CD4-positive, alpha-beta memory T cell (primary cell): ENCODE results near the gene HDHD5. TPM values are rescaled to one million over a fixed set of nuclear protein-coding genes. Genes with fewer than 3 reads are reported as not detected.

Experiments used
- CTCF ChIA-PET: fragments of 350-600 bp; sonication (Branson Sonifier 250); formaldehyde crosslinking; loops from one replicate; lab custom pipeline; 2021; ENCODE audit warnings: inconsistent platforms; ENCODE audit not compliant: partially characterized antibody; lab: Charles Lee
- POLR2A ChIA-PET: fragments of 350-600 bp; sonication (Branson Sonifier 250); formaldehyde crosslinking; loops from one replicate; lab custom pipeline; 2021; ENCODE audit not compliant: partially characterized antibody; lab: Charles Lee
- DNase-seq, 5 donors: peaks; one replicate each; pipeline versions ENCODE4 v3.0.0 to v3.0.0-alpha.2; 2020 to 2022; ENCODE audit warnings: mixed read lengths in 1 of 5
- H3K27ac ChIP-seq: one replicate; pipeline ENCODE4 v1.7.0; 2013; ENCODE audit warnings: low read depth, low read length
- H3K27me3 ChIP-seq: 2 replicates; pipeline ENCODE4 v1.7.0; 2013; ENCODE audit warnings: mild to moderate bottlenecking, low read length, moderate library complexity; ENCODE audit not compliant: insufficient read depth
- H3K36me3 ChIP-seq: 2 replicates; pipeline ENCODE4 v1.7.0; 2013; ENCODE audit warnings: mild to moderate bottlenecking, low read length, moderate library complexity; ENCODE audit not compliant: insufficient read depth
- H3K4me1 ChIP-seq: 2 replicates; pipeline ENCODE4 v1.7.0; 2013; ENCODE audit warnings: mild to moderate bottlenecking, low read length, moderate library complexity; ENCODE audit not compliant: insufficient read depth
- H3K4me3 ChIP-seq, 2 donors: one replicate each; pipeline ENCODE4 v1.7.0; 2013; ENCODE audit warnings: low read length in 2 of 2, mild to moderate bottlenecking in 1 of 2
- H3K9me3 ChIP-seq, 2 donors: one replicate each; pipeline ENCODE4 v1.7.0; 2013; ENCODE audit warnings: low read length in 2 of 2, control low read depth in 1 of 2; ENCODE audit not compliant: control insufficient read depth in 1 of 2
- H3K27ac Mint-ChIP-seq, 7 donors: one replicate each; pipeline ENCODE4 v1.8.0; 2020 to 2021; ENCODE audit warnings: mixed read lengths in 7 of 7, mild to moderate bottlenecking in 6 of 7, inconsistent platforms in 3 of 7, moderate library complexity in 3 of 7
- H3K27me3 Mint-ChIP-seq, 2 donors: one replicate each; pipeline ENCODE4 v1.8.0; 2020 to 2021; ENCODE audit warnings: mixed read lengths in 2 of 2
- H3K36me3 Mint-ChIP-seq, 2 donors: one replicate each; pipeline ENCODE4 v1.8.0; 2020 to 2021; ENCODE audit warnings: mixed read lengths in 2 of 2, inconsistent platforms in 1 of 2, mild to moderate bottlenecking in 1 of 2
- H3K4me1 Mint-ChIP-seq, 4 donors: one replicate each; pipeline ENCODE4 v1.8.0; 2020 to 2021; ENCODE audit warnings: mixed read lengths in 4 of 4, mild to moderate bottlenecking in 1 of 4
- H3K4me3 Mint-ChIP-seq, 8 donors: one replicate each; pipeline ENCODE4 v1.8.0; 2020 to 2021; ENCODE audit warnings: mixed read lengths in 8 of 8, mild to moderate bottlenecking in 7 of 8, moderate library complexity in 6 of 8, inconsistent platforms in 3 of 8
- H3K9me3 Mint-ChIP-seq, 8 donors: one replicate each; pipeline ENCODE4 v1.8.0; 2020 to 2021; ENCODE audit warnings: mixed read lengths in 8 of 8, mild to moderate bottlenecking in 5 of 8, inconsistent platforms in 3 of 8, moderate library complexity in 1 of 8
- intact Hi-C: fragments of 100-400 bp; cut with micrococcal nuclease; formaldehyde crosslinking; loops from one replicate; pipeline ENCODE4 v1.15.1; 2023
- polyA plus RNA-seq, 2 donors: library from polyadenylated mRNA; unstranded; fragments of 300-500 nt; fragmentation: Illumina TruSeq; gene quantifications; one replicate each; pipeline ENCODE4 v1.2.3, GENCODE V29; 2021
- total RNA-seq, 2 experiments: library from RNA; stranded (reverse); gene quantifications; one replicate each; pipeline ENCODE4 v1.2.3, GENCODE V29; 2021

The HDHD5 gene
- total and polyA plus RNA-seq, 4 experiments from 2014 or later, result 23.1 to 86.7 (median 37.4) TPM

GRCh38 chr22:17117400-17117799 lies 41.7 kb downstream of the HDHD5 start:
- ChIA-PET CTCF (interaction anchor here (0.5 to 3.4 kb wide), 3 partner anchors 29 to 91 kb away, joined by 3 to 15 read pairs (median 4); no protein-coding TSS in a partner anchor), POLR2A (interaction anchor here (1.0 to 5.6 kb wide), 4 partner anchors 11 to 54 kb away, joined by 3 to 68 read pairs (median 10); partner anchors contain the start of gene IL17RA)
- no peak for DNase-seq
- H3K36me3 ChIP-seq, result no peaks in the 10 kb centered on the region
- Mint-ChIP-seq H3K9me3 (no peaks in the 10 kb centered on the region), H3K36me3 (no peaks in the 10 kb centered on the region), H3K4me1 (peaks cover 50 to 72% (median 60%) of the 10 kb centered on the region in 4 donors), H3K27ac (peak overlapping the region; percentile 63 to 95 (median 81)), H3K27me3 (peaks cover 4 to 8% of the 10 kb centered on the region in 2 donors), H3K4me3 (peak overlapping the region; percentile 66 to 86 (median 78))
- H3K9me3 ChIP-seq, result no peaks in the 10 kb centered on the region
- no peak overlapping the region for H3K4me3 ChIP-seq
- intact Hi-C loops, result loop anchor here (1.0 kb wide), 1 partner anchor 100 kb away; no protein-coding TSS in a partner anchor
- H3K4me1 ChIP-seq, result peaks cover 65% of the 10 kb centered on the region
- H3K27ac ChIP-seq, result no peak overlapping the region
- H3K27me3 ChIP-seq, result peaks cover 10% of the 10 kb centered on the region

- peak overlapping the region; percentile 5 to 9 for H3K4me3 ChIP-seq
- no peaks in the 10 kb centered on the region for H3K36me3 ChIP-seq
- H3K9me3 Mint-ChIP-seq, result no peaks in the 10 kb centered on the region
- H3K27ac Mint-ChIP-seq, result peak overlapping the region; percentile 65 to 95 (median 86)
- H3K27me3 ChIP-seq, result peaks cover 4% of the 10 kb centered on the region
- peak overlapping the region; percentile 36 for H3K27ac ChIP-seq
- H3K9me3 ChIP-seq, result no peaks in the 10 kb centered on the region
- peaks cover 51 to 68% (median 58%) of the 10 kb centered on the region in 4 donors for H3K4me1 Mint-ChIP-seq
- no peaks in the 10 kb centered on the region for H3K36me3 Mint-ChIP-seq
- peak overlapping the region in 7 of 8 donors; percentile 55 to 88 (median 79) for H3K4me3 Mint-ChIP-seq
- POLR2A ChIA-PET, result interaction anchor here (0.7 to 5.6 kb wide), 5 partner anchors 10 to 30 kb away, joined by 3 to 68 read pairs (median 5); partner anchors contain the start of gene IL17RA
- peaks cover 61% of the 10 kb centered on the region for H3K4me1 ChIP-seq
- peaks cover 0 to 4% of the 10 kb centered on the region in 2 donors for H3K27me3 Mint-ChIP-seq
- CTCF ChIA-PET, result interaction anchor here (0.5 to 3.4 kb wide), 7 partner anchors 9 to 91 kb away, joined by 3 to 15 read pairs (median 4); no protein-coding TSS in a partner anchor
- DNase-seq, result no peak
- intact Hi-C loops, result loop anchor here (1.0 kb wide), 1 partner anchor 101 kb away; no protein-coding TSS in a partner anchor
These were observed 42.3 kb downstream of the HDHD5 start for GRCh38 chr22:17116572-17117330.

DNA sequence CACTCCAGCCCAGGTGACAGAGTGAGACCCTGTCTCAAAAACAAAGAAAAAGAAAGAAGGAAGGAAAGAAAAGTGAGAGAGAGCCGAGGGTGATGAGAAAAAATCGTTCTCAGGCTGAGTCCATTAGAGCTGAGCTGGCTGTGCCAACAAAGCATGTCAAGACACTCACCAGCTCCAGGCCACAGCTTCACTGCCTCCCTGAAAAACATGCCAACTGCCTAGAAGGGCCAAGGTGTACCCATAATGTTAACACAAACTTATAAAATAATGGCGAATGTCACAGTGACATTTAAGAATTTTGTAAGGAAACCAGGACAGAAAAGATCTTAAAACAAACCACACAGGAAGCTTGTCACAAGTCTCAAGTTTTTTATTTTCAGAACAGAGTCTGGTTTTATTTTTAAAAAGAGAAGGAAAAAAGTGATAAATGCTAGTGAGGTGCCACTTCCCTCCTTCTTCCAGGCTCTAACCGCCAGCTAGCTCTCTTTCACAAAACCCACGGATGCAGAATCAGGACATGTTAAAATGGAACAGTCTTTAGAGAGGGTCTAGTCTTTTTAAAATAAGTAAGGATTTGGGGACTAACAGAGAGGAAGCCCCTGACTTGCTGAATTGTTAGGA lies 43.0 kb downstream of the HDHD5 start:
- Histone ChIP-seq H3K36me3 (no peaks in the 10 kb centered on the region), H3K9me3 (no peaks in the 10 kb centered on the region), H3K27ac (peak overlapping the region; percentile 36), H3K4me1 (peaks cover 56% of the 10 kb centered on the region), H3K4me3 (peak overlapping the region; percentile 5 to 9), H3K27me3 (no peaks in the 10 kb centered on the region)
- DNase-seq, result no peak
- Mint-ChIP-seq H3K9me3 (no peaks in the 10 kb centered on the region), H3K27ac (peak overlapping the region; percentile 65 to 95 (median 86)), H3K4me3 (peak overlapping the region; percentile 29 to 88 (median 76)), H3K36me3 (peaks cover 2 to 5% of the 10 kb centered on the region in 2 donors), H3K4me1 (peaks cover 53 to 69% (median 60%) of the 10 kb centered on the region in 4 donors), H3K27me3 (peaks cover 0 to 4% of the 10 kb centered on the region in 2 donors)
- intact Hi-C loops, result loop anchor here (2.0 kb wide), 1 partner anchor 17 kb away; no protein-coding TSS in a partner anchor
- ChIA-PET CTCF (interaction anchor here (1.0 to 3.4 kb wide), 7 partner anchors 8 to 55 kb away, joined by 3 to 15 read pairs (median 4); no protein-coding TSS in a partner anchor), POLR2A (interaction anchor here (0.7 to 5.6 kb wide), 4 partner anchors 9 to 29 kb away, joined by 3 to 68 read pairs (median 11); partner anchors contain the start of gene IL17RA)

DNA sequence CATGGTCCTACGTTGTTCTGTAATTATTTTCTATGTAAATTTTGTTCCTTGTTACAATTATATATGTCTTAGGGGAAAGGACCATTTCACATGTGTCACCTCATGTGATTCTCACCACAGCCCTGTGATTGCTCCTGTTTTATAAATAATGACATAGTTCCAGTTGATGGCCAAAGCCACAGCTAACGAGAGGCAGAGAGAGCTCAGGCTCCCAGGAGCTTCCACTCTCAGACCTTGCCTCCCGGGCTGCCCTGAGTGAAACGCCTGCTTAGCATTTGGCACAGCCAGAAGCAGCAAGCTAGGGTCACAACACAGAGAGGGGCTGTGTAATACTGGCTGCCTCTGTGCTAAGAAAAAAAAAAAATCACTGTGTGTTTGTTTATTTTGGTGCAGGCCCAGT lies 43.8 kb downstream of the HDHD5 start:
- H3K4me1 Mint-ChIP-seq, result peaks cover 53 to 72% (median 62%) of the 10 kb centered on the region in 4 donors
- Histone ChIP-seq H3K27ac (no peak overlapping the region), H3K36me3 (no peaks in the 10 kb centered on the region), H3K9me3 (no peaks in the 10 kb centered on the region), H3K4me3 (no peak overlapping the region), H3K4me1 (peaks cover 56% of the 10 kb centered on the region), H3K27me3 (no peaks in the 10 kb centered on the region)
- H3K27ac Mint-ChIP-seq, result peak overlapping the region in 6 of 7 donors; percentile 43 to 95 (median 87)
- peak overlapping the region in 2 of 8 donors; percentile 29 to 88 for H3K4me3 Mint-ChIP-seq
- no peaks in the 10 kb centered on the region for H3K9me3 Mint-ChIP-seq
- intact Hi-C loops, result loop anchor here (2.0 kb wide), 1 partner anchor 16 kb away; no protein-coding TSS in a partner anchor
- CTCF ChIA-PET, result interaction anchor here (1.1 to 3.4 kb wide), 3 partner anchors 27 to 56 kb away, joined by 3 to 15 read pairs (median 4); no protein-coding TSS in a partner anchor
- H3K36me3 Mint-ChIP-seq, result peaks cover 4 to 11% of the 10 kb centered on the region in 2 donors
- no peak for DNase-seq
- H3K27me3 Mint-ChIP-seq, result peaks cover 0 to 4% of the 10 kb centered on the region in 2 donors
- POLR2A ChIA-PET, result interaction anchor here (0.6 to 5.6 kb wide), 3 partner anchors 17 to 205 kb away, joined by 3 to 68 read pairs (median 3); partner anchors contain the start of gene IL17RA

GRCh38 chr22:17114898-17115235 lies 44.2 kb downstream of the HDHD5 start:
- H3K36me3 Mint-ChIP-seq, result peaks cover 5 to 13% of the 10 kb centered on the region in 2 donors
- DNase-seq, result no peak
- H3K27me3 Mint-ChIP-seq, result peaks cover 0 to 4% of the 10 kb centered on the region in 2 donors
- Histone ChIP-seq H3K36me3 (peaks cover 3% of the 10 kb centered on the region), H3K4me3 (no peak overlapping the region), H3K27ac (no peak overlapping the region), H3K9me3 (no peaks in the 10 kb centered on the region), H3K27me3 (no peaks in the 10 kb centered on the region), H3K4me1 (peaks cover 55% of the 10 kb centered on the region)
- CTCF ChIA-PET, result interaction anchor here (1.4 kb wide), 1 partner anchor 26 kb away, joined by 3 read pairs; no protein-coding TSS in a partner anchor
- H3K4me1 Mint-ChIP-seq, result peaks cover 53 to 72% (median 63%) of the 10 kb centered on the region in 4 donors
- H3K27ac Mint-ChIP-seq, result peak overlapping the region in 4 of 7 donors; percentile 52 to 95 (median 74)
- POLR2A ChIA-PET, result interaction anchor here (0.6 to 5.6 kb wide), 4 partner anchors 16 to 206 kb away, joined by 3 to 68 read pairs (median 5); partner anchors contain the start of gene IL17RA
- no peaks in the 10 kb centered on the region for H3K9me3 Mint-ChIP-seq
- intact Hi-C loops, result loop anchor here (2.0 kb wide), 1 partner anchor 16 kb away; no protein-coding TSS in a partner anchor
- H3K4me3 Mint-ChIP-seq, result peak overlapping the region in 1 of 8 donors; percentile 18

DNA sequence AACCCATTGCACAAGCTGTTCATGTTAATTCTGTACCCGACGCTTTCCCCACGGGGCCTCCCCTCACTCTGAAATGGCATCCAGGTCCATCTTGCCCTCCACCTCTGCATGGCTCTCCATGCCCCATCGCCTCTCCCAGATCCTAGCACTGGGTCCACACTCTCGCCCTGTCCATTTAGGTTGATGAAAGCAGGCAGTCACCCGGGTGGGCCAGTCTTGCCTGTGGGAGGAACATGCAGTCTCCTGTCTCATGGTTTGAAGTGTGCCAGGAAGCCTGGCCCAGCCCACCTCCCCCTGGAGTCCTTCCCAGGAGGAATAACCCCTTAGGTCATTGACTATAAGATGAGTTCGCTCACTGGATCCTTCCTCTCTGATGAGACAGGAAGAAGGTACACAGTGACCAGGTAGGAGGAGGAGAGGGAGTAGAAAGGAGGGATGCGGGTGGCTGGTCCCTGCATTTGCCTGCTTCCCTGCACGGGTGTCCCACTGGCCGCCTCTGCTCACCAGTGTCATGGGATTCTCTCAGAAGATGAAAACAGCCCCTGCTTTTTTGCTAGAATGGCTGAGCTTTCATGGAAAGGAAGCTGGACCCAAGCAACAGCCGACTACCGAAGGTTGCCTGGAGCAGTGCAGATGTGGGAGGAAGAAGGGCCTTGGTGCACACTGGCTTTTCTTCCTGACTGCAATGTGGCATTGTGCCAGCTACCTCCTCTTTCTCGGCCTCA lies 44.7 kb downstream of the HDHD5 start:
- peaks cover 7% of the 10 kb centered on the region for H3K36me3 ChIP-seq
- peaks cover 50% of the 10 kb centered on the region for H3K4me1 ChIP-seq
- no peaks in the 10 kb centered on the region for H3K9me3 ChIP-seq
- H3K9me3 Mint-ChIP-seq, result no peaks in the 10 kb centered on the region
- peak overlapping the region in 2 of 8 donors; percentile 18 to 32 for H3K4me3 Mint-ChIP-seq
- no peak for DNase-seq
- peaks cover 53 to 75% (median 63%) of the 10 kb centered on the region in 4 donors for H3K4me1 Mint-ChIP-seq
- ChIA-PET POLR2A (interaction anchor here (0.6 to 5.6 kb wide), 5 partner anchors 16 to 206 kb away, joined by 3 to 68 read pairs (median 3); partner anchors contain the start of gene IL17RA), CTCF (interaction anchor here (1.4 kb wide), 1 partner anchor 25 kb away, joined by 3 read pairs; no protein-coding TSS in a partner anchor)
- peaks cover 8 to 16% of the 10 kb centered on the region in 2 donors for H3K36me3 Mint-ChIP-seq
- H3K27me3 Mint-ChIP-seq, result peaks cover 0 to 4% of the 10 kb centered on the region in 2 donors
- peak overlapping the region; percentile 22 to 95 (median 66) for H3K27ac Mint-ChIP-seq
- H3K27me3 ChIP-seq, result no peaks in the 10 kb centered on the region
- H3K27ac ChIP-seq, result no peak overlapping the region
- no peak overlapping the region for H3K4me3 ChIP-seq
- intact Hi-C loops, result loop anchor here (2.0 kb wide), 1 partner anchor 16 kb away; no protein-coding TSS in a partner anchor
